Stomach smooth muscle (tissue), 2 donors: Measurements from ENCODE around the gene OR5B12.
"Not testable (repeated sequence)": the region's sequence is repeated elsewhere in the genome, so short reads cannot be mapped to it uniquely, and the experiment has no call there.

Experiments
- H3K27ac ChIP-seq: one replicate; pipeline ENCODE4 v1.7.0; 2013; ENCODE audit warnings: mild to moderate bottlenecking, low read length, inconsistent platforms
- H3K27me3 ChIP-seq, 2 donors: one replicate each; pipeline ENCODE4 v1.7.0; 2013; ENCODE audit warnings: low read length in 2 of 2; ENCODE audit not compliant: insufficient read depth in 2 of 2, control insufficient read depth in 1 of 2
- H3K36me3 ChIP-seq, 2 donors: one replicate each; pipeline ENCODE4 v1.7.0; 2013; ENCODE audit warnings: low read length in 2 of 2; ENCODE audit not compliant: control insufficient read depth in 2 of 2, insufficient read depth in 2 of 2
- H3K4me1 ChIP-seq: one replicate; pipeline ENCODE4 v1.7.0; 2013; ENCODE audit warnings: low read length; ENCODE audit not compliant: control insufficient read depth, insufficient read depth
- H3K4me3 ChIP-seq, 2 donors: one replicate each; pipeline ENCODE4 v1.7.0; 2013; ENCODE audit warnings: low read length in 2 of 2
- H3K9ac ChIP-seq, 2 donors: one replicate each; pipeline ENCODE4 v1.7.0; 2013; ENCODE audit warnings: low read length in 2 of 2, mild to moderate bottlenecking in 1 of 2
- H3K9me3 ChIP-seq, 2 donors: one replicate each; pipeline ENCODE4 v1.7.0; 2013; ENCODE audit warnings: low read length in 2 of 2; ENCODE audit not compliant: control insufficient read depth in 2 of 2
- donor health status: healthy.
- donor health status: Pancreatic carcinoma.

OR5B12 gene

DNA sequence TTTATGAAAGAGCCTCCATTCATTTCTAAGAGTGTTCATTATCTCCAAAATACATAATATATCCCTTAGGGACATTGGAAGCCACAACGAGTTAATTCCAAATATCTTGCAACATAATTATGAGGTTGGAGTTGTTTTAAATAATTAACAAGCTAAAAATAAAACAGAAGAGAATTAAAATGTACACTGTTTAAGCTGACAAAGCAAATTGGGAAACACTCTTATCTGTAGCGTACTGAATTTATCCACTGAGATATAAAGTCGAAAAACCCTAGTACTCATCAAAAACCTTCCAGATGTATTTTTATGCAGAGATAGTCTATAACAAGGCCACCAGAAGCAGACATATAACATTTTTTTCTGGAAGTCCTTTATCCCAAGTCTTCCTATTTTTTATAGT lies 7.8 kb downstream of the OR5B12 start:
- Histone ChIP-seq H3K4me1 (no peaks in the 10 kb centered on the region), H3K4me3 (no peak overlapping the region), H3K9me3 (no peaks in the 10 kb centered on the region), H3K36me3 (no peaks in the 10 kb centered on the region), H3K27ac (no peak overlapping the region), H3K9ac (no peak overlapping the region), H3K27me3 (no peaks in the 10 kb centered on the region)

- Histone ChIP-seq H3K27ac (no peak overlapping the region), H3K4me3 (no peak overlapping the region), H3K4me1 (no peaks in the 10 kb centered on the region), H3K9me3 (no peaks in the 10 kb centered on the region), H3K9ac (no peak overlapping the region), H3K36me3 (no peaks in the 10 kb centered on the region), H3K27me3 (no peaks in the 10 kb centered on the region)
Observed at GRCh38 chr11:58433638-58434203, 8.3 kb downstream of the OR5B12 start.

DNA sequence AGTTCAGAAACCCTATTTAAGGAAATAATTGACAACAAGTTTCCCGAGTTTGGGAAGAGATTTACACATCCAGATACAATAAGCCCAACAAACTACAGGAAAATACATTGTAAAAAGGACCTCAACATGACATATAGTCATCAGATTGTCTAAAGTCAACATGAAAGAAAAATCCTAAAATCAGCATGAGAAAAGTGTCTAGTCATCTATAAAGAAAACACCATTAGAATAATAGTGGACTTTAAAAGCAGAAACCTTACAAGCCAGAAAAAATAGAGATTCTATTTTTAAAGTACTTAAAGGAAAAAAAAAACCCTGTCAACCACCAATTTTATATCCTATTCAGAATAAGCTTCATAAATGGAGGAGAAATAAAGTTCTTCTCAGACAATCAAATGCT lies 12.8 kb downstream of the OR5B12 start:
- H3K9me3 ChIP-seq = no peaks in the 10 kb centered on the region
- no peak overlapping the region for H3K27ac ChIP-seq
- H3K4me1 ChIP-seq = no peaks in the 10 kb centered on the region
- no peak overlapping the region for H3K9ac ChIP-seq
- no peaks in the 10 kb centered on the region for H3K36me3 ChIP-seq
- no peak overlapping the region for H3K4me3 ChIP-seq
- H3K27me3 ChIP-seq = no peaks in the 10 kb centered on the region

DNA sequence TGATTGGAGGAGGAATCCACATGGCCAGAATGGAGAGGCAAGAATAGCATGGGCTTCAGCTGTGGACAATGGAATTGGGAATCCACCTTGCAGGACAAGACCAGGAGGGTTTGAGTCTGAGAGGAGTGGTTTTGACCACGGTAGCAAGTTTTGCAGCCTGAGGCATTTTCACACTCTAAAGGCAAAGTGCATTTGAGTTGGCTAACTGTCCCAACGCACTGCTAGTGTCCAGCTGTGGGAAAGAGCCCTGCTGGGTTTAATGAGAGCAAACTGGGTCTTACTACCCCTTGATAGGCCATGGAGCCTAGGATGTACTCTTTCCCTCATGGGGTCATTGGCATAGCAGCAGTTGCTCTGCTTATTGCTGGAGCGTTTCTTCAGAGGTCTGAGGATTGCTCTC lies 14.0 kb downstream of the OR5B12 start, which contains the start of gene OR5B2:
Gene OR5B2, minus strand, starts transcription at position 101 of the 400 bp plus-strand sequence. CDS start 4,860 bp downstream, outside the sequence.
- no peaks in the 10 kb centered on the region for H3K4me1 ChIP-seq
- H3K9ac ChIP-seq = no peak within 1 kb of the TSS
- H3K36me3 ChIP-seq = no peaks in the 10 kb centered on the region
- no peaks in the 10 kb centered on the region for H3K27me3 ChIP-seq
- H3K9me3 ChIP-seq = no peaks in the 10 kb centered on the region
- H3K27ac ChIP-seq = no peak within 1 kb of the TSS
- no peak within 1 kb of the TSS for H3K4me3 ChIP-seq

DNA sequence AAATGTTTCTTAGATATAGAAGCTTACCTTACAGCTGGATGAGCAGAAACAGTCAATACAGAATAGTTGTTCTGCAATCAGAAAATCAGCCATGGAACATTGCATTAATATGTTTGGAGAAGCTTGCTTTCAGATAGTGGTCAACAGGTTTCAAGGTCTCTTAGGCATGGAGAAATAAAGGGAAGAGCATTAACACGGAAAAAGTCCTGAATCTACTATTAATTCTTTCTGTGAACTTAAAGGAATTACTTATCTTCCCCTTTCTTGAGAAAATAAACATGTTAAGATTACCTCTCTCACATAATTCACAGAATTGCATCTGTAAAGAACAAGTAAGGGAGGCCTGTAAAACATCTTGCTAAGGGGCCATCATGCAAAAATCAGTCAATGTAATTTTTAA lies 35.3 kb downstream of the OR5B12 start, which contains the start of gene OR5B3:
Gene OR5B3, minus strand, starts transcription at position 101 of the 400 bp plus-strand sequence. CDS start 3,465 bp downstream, outside the sequence.
- Histone ChIP-seq H3K36me3 (no peaks in the 10 kb centered on the region), H3K27ac (no peak within 1 kb of the TSS), H3K9ac (no peak within 1 kb of the TSS), H3K27me3 (no peaks in the 10 kb centered on the region), H3K9me3 (peaks cover 0 to 6% of the 10 kb centered on the region in 2 donors), H3K4me1 (no peaks in the 10 kb centered on the region), H3K4me3 (no peak within 1 kb of the TSS)

- not testable (repeated sequence) for H3K36me3 ChIP-seq, H3K4me1 ChIP-seq, H3K9ac ChIP-seq, H3K27ac ChIP-seq, H3K9me3 ChIP-seq, H3K27me3 ChIP-seq, H3K4me3 ChIP-seq
Observed at GRCh38 chr11:58399622-58400021, 42.4 kb downstream of the OR5B12 start.

DNA sequence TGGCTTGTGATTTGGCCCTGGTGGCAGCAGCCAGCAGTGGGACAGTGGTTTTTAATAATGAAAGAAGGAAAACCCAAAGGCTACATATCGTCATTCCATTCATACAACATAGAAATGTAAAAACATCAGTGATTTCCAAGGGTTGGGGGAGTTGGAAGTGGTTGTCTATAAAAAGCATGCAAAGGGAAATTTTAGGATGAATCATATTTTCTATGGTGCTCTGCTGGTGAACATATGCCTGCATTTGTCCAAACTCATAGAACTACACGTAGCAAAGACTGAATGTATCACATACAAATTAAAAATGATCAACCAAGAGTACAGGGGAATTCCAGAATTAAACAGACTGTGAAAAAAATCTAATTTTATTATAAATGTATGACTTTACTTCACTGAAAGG lies 46.5 kb downstream of the OR5B12 start:
- Histone ChIP-seq H3K27me3 (no peaks in the 10 kb centered on the region), H3K36me3 (no peaks in the 10 kb centered on the region), H3K4me1 (no peaks in the 10 kb centered on the region), H3K4me3 (no peak overlapping the region), H3K27ac (no peak overlapping the region), H3K9me3 (peaks cover 0 to 6% of the 10 kb centered on the region in 2 donors), H3K9ac (no peak overlapping the region)

- Histone ChIP-seq H3K27me3 (no peaks in the 10 kb centered on the region), H3K27ac (no peak overlapping the region), H3K4me1 (no peaks in the 10 kb centered on the region), H3K4me3 (no peak overlapping the region), H3K9me3 (peaks cover 0 to 6% of the 10 kb centered on the region in 2 donors), H3K9ac (no peak overlapping the region), H3K36me3 (no peaks in the 10 kb centered on the region)
Observed at GRCh38 chr11:58394195-58394594, 47.8 kb downstream of the OR5B12 start.

DNA sequence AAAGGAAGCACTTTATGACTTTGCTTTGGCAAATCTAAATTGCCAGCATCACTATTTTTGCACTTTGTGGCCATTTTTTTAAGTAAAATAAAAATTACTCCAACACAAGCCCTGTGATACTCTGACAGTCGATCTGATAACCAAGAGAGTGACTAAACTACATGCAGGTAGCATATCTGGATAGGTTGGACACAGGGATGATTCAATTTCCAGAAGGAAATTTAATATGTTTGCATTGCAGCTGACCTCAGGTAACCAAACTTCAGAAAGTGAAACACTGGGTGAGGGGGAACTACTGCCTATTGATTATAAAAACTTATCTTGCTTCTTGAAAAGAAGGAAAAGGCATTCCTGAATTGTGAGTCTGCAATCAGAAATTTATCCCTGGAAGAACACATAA lies 49.3 kb downstream of the OR5B12 start:
- Histone ChIP-seq H3K36me3 (no peaks in the 10 kb centered on the region), H3K9me3 (peaks cover 0 to 6% of the 10 kb centered on the region in 2 donors), H3K27ac (no peak overlapping the region), H3K9ac (no peak overlapping the region), H3K27me3 (no peaks in the 10 kb centered on the region), H3K4me3 (no peak overlapping the region), H3K4me1 (no peaks in the 10 kb centered on the region)

DNA sequence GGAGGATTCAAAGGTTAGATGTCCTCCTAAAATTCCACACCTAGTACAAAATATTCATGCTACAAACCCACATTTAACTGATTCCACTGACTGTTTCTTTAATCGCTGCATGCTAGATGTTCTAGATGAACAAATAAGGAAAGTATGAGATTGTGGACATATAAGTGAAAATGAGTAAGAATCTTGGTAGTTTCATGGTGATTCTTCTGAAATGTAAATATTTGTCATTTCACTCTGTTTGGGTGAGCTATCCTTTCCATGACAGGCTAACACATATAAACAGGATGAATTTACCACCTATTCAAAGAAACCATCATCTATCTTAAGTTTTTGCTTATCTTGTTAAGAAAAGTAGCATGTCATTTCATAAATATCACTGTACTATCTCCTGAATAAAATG lies 50.2 kb downstream of the OR5B12 start:
- no peak overlapping the region for H3K27ac ChIP-seq
- H3K27me3 ChIP-seq = no peaks in the 10 kb centered on the region
- H3K4me3 ChIP-seq = no peak overlapping the region
- H3K9ac ChIP-seq = no peak overlapping the region
- H3K36me3 ChIP-seq = no peaks in the 10 kb centered on the region
- peaks cover 0 to 6% of the 10 kb centered on the region in 2 donors for H3K9me3 ChIP-seq
- H3K4me1 ChIP-seq = no peaks in the 10 kb centered on the region

DNA sequence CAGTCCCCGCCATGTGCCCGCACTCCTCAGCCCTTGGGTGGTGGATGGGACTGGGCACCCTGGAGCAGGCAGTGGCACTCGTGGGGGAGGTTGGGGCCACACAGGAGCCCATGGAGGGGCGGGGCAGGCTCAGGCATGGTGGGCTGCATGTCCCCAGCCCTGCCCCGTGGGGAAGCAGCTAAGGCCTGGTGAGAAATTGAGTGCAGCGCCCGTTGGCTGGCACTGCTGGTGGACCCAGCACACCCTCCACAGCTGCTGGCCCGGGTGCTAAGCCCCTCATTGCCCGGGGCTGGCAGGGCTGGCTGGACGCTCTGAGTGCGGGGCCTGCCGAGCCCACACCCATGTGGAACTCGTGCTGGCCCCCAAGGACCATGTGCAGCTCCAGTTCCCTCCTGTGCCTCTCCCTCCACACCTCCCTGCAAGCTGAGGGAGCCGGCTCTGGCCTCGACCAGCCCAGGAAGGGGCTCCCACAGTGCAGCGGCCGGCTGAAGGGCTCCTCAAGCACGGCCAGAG lies 51.4 kb downstream of the OR5B12 start:
- Histone ChIP-seq H3K9me3 (peaks cover 0 to 6% of the 10 kb centered on the region in 2 donors), H3K27ac (no peak overlapping the region), H3K36me3 (no peaks in the 10 kb centered on the region), H3K4me3 (no peak overlapping the region), H3K9ac (no peak overlapping the region), H3K4me1 (no peaks in the 10 kb centered on the region), H3K27me3 (no peaks in the 10 kb centered on the region)
